IPS-20b (cell line): ENCODE results near the gene DPP3.
"Not testable (repeated sequence)": the region's sequence is repeated elsewhere in the genome, so short reads cannot be mapped to it uniquely, and the experiment has no call there.

Experiments used
- H3K27ac ChIP-seq: one replicate; pipeline ENCODE4 v1.5.1; 2013; ENCODE audit warnings: low read length
- H3K27me3 ChIP-seq: 2 replicates; pipeline ENCODE4 v1.6.1; 2013; ENCODE audit warnings: mild to moderate bottlenecking, low read length, inconsistent platforms; ENCODE audit not compliant: insufficient read depth
- H3K36me3 ChIP-seq: 2 replicates; pipeline ENCODE4 v1.6.1; 2013; ENCODE audit warnings: low read depth, mild to moderate bottlenecking, inconsistent platforms, low read length, moderate library complexity; ENCODE audit not compliant: insufficient read depth
- H3K4me1 ChIP-seq: 2 replicates; pipeline ENCODE4 v1.6.1; 2013; ENCODE audit warnings: mild to moderate bottlenecking, control low read depth, inconsistent platforms, low read length, moderate library complexity; ENCODE audit not compliant: insufficient read depth
- H3K4me3 ChIP-seq: 2 replicates; pipeline ENCODE4 v1.5.1; 2013; ENCODE audit warnings: mild to moderate bottlenecking, low read length, inconsistent platforms
- H3K9ac ChIP-seq: 2 replicates; pipeline ENCODE4 v1.6.1; 2013; ENCODE audit warnings: low read depth, mild to moderate bottlenecking, inconsistent platforms, low read length, moderate library complexity
- H3K9me3 ChIP-seq: 2 replicates; pipeline ENCODE4 v1.6.1; 2013; ENCODE audit warnings: mild to moderate bottlenecking, low read depth, low read length, inconsistent platforms; ENCODE audit not compliant: insufficient read depth

The DPP3 gene

GRCh38 chr11:66542362-66542761 lies 62.1 kb downstream of the DPP3 start:
- Histone ChIP-seq H3K27me3 (no peaks in the 10 kb centered on the region), H3K9me3 (no peaks in the 10 kb centered on the region), H3K27ac (no peak overlapping the region), H3K4me1 (peaks cover 11% of the 10 kb centered on the region), H3K9ac (no peak overlapping the region), H3K36me3 (no peaks in the 10 kb centered on the region), H3K4me3 (no peak overlapping the region)

GRCh38 chr11:66543263-66544107 lies 63.3 kb downstream of the DPP3 start:
- no peaks in the 10 kb centered on the region for H3K27me3 ChIP-seq
- H3K36me3 ChIP-seq = no peaks in the 10 kb centered on the region
- H3K9me3 ChIP-seq = no peaks in the 10 kb centered on the region
- H3K4me1 ChIP-seq = peaks cover 17% of the 10 kb centered on the region
- H3K27ac ChIP-seq = no peak overlapping the region
- peak overlapping the region; percentile 29; the same call in 1 of the 2 replicates for H3K4me3 ChIP-seq
- peak overlapping the region; percentile 24; the same call in 1 of the 2 replicates for H3K9ac ChIP-seq

- Histone ChIP-seq H3K9ac (peak overlapping the region; percentile 75; the same call in 1 of the 2 replicates), H3K4me1 (peaks cover 12% of the 10 kb centered on the region), H3K4me3 (peak overlapping the region; percentile 77)
- not testable (repeated sequence) for H3K36me3 ChIP-seq, H3K27me3 ChIP-seq, H3K27ac ChIP-seq, H3K9me3 ChIP-seq
Observed at GRCh38 chr11:66544952-66545351, 64.7 kb downstream of the DPP3 start.

GRCh38 chr11:66545701-66546367 lies 65.6 kb downstream of the DPP3 start, which contains the start of gene ZDHHC24:
Gene ZDHHC24, minus strand, starts transcription at chr11:66546048. Its CDS starts 45 bp downstream, at chr11:66546003.
- Histone ChIP-seq H3K27ac (peak within 1 kb of the TSS; percentile 26), H3K27me3 (no peaks in the 10 kb centered on the region), H3K9ac (peak within 1 kb of the TSS; percentile 77; the same call in 1 of the 2 replicates), H3K36me3 (no peaks in the 10 kb centered on the region), H3K9me3 (no peaks in the 10 kb centered on the region), H3K4me1 (peaks cover 12% of the 10 kb centered on the region), H3K4me3 (peak within 1 kb of the TSS; percentile 77)

GRCh38 chr11:66546368-66546965 lies 66.2 kb downstream of the DPP3 start, which contains the start of gene ACTN3:
Gene ACTN3, plus strand, starts transcription at chr11:66546903. Its CDS starts 35 bp downstream, at chr11:66546938.
- peak within 1 kb of the TSS; percentile 77; the same call in 1 of the 2 replicates for H3K9ac ChIP-seq
- no peaks in the 10 kb centered on the region for H3K36me3 ChIP-seq
- peak within 1 kb of the TSS; percentile 77 for H3K4me3 ChIP-seq
- H3K4me1 ChIP-seq = peaks cover 12% of the 10 kb centered on the region
- H3K27ac ChIP-seq = peak within 1 kb of the TSS; percentile 26
- no peaks in the 10 kb centered on the region for H3K9me3 ChIP-seq
- H3K27me3 ChIP-seq = no peaks in the 10 kb centered on the region

GRCh38 chr11:66546966-66547661 lies 66.9 kb downstream of the DPP3 start:
- Histone ChIP-seq H3K36me3 (no peaks in the 10 kb centered on the region), H3K27ac (no peak overlapping the region), H3K9ac (peak overlapping the region; percentile 53; the same call in 1 of the 2 replicates), H3K27me3 (no peaks in the 10 kb centered on the region), H3K4me3 (peak overlapping the region; percentile 77), H3K9me3 (no peaks in the 10 kb centered on the region), H3K4me1 (peaks cover 12% of the 10 kb centered on the region)

- peak overlapping the region; percentile 77 for H3K4me3 ChIP-seq
- H3K9ac ChIP-seq = peak overlapping the region; percentile 53; the same call in 1 of the 2 replicates
- H3K9me3 ChIP-seq = no peaks in the 10 kb centered on the region
- H3K36me3 ChIP-seq = no peaks in the 10 kb centered on the region
- H3K27me3 ChIP-seq = no peaks in the 10 kb centered on the region
- H3K27ac ChIP-seq = no peak overlapping the region
- H3K4me1 ChIP-seq = peaks cover 12% of the 10 kb centered on the region
Observed at GRCh38 chr11:66547662-66548009, 67.4 kb downstream of the DPP3 start.

GRCh38 chr11:66548041-66548440 lies 67.8 kb downstream of the DPP3 start:
- no peaks in the 10 kb centered on the region for H3K9me3 ChIP-seq
- peaks cover 12% of the 10 kb centered on the region for H3K4me1 ChIP-seq
- no peaks in the 10 kb centered on the region for H3K36me3 ChIP-seq
- peak overlapping the region; percentile 53; the same call in 1 of the 2 replicates for H3K9ac ChIP-seq
- peak overlapping the region; percentile 77 for H3K4me3 ChIP-seq
- H3K27ac ChIP-seq = no peak overlapping the region
- no peaks in the 10 kb centered on the region for H3K27me3 ChIP-seq

GRCh38 chr11:66548774-66549630 lies 68.8 kb downstream of the DPP3 start:
- H3K9me3 ChIP-seq = no peaks in the 10 kb centered on the region
- peak overlapping the region; percentile 2; the same call in 1 of the 2 replicates for H3K4me3 ChIP-seq
- no peaks in the 10 kb centered on the region for H3K27me3 ChIP-seq
- H3K9ac ChIP-seq = no peak overlapping the region
- no peak overlapping the region for H3K27ac ChIP-seq
- H3K4me1 ChIP-seq = peaks cover 8% of the 10 kb centered on the region
- H3K36me3 ChIP-seq = no peaks in the 10 kb centered on the region

GRCh38 chr11:66549696-66550095 lies 69.5 kb downstream of the DPP3 start:
- Histone ChIP-seq H3K4me1 (peaks cover 6% of the 10 kb centered on the region; the same call in 1 of the 2 replicates), H3K9ac (no peak overlapping the region), H3K9me3 (no peaks in the 10 kb centered on the region), H3K36me3 (no peaks in the 10 kb centered on the region), H3K27me3 (no peaks in the 10 kb centered on the region), H3K4me3 (no peak overlapping the region), H3K27ac (no peak overlapping the region)
